Glutamatergic neuron (in vitro differentiated cells): Measurements from ENCODE around the gene CYP2E1. TPM values are rescaled to one million over a fixed set of nuclear protein-coding genes. Genes with fewer than 3 reads are reported as not detected.

Source experiments
- DNase-seq: peaks from one replicate; pipeline ENCODE4 v3.0.0; 2022
- H3K27ac Mint-ChIP-seq: one replicate; pipeline ENCODE4 v1.8.0; 2020; ENCODE audit warnings: mild to moderate bottlenecking, mixed read lengths, inconsistent platforms; ENCODE audit not compliant: unreplicated experiment
- H3K27me3 Mint-ChIP-seq: one replicate; pipeline ENCODE4 v1.8.0; 2020; ENCODE audit warnings: mild to moderate bottlenecking, moderate library complexity, mixed read lengths, inconsistent platforms; ENCODE audit not compliant: unreplicated experiment
- H3K36me3 Mint-ChIP-seq: one replicate; pipeline ENCODE4 v1.8.0; 2020; ENCODE audit warnings: mild to moderate bottlenecking, mixed read lengths, inconsistent platforms; ENCODE audit not compliant: unreplicated experiment
- H3K4me1 Mint-ChIP-seq: one replicate; pipeline ENCODE4 v1.8.0; 2020; ENCODE audit warnings: mild to moderate bottlenecking, low read depth, mixed read lengths, inconsistent platforms; ENCODE audit not compliant: unreplicated experiment
- H3K4me3 Mint-ChIP-seq: one replicate; pipeline ENCODE4 v1.8.0; 2020; ENCODE audit warnings: mild to moderate bottlenecking, mixed read lengths, inconsistent platforms; ENCODE audit not compliant: unreplicated experiment
- H3K9me3 Mint-ChIP-seq: one replicate; pipeline ENCODE4 v1.8.0; 2020; ENCODE audit warnings: mild to moderate bottlenecking, moderate library complexity, mixed read lengths, inconsistent platforms; ENCODE audit not compliant: unreplicated experiment
- total RNA-seq: library from RNA; stranded (reverse); fragmentation: NEBNext Ultra II Directional; extraction: Animal tissue kit (Norgen Biotek cat#: 25700); gene quantifications from one replicate; pipeline ENCODE4 v1.2.1, GENCODE V29; 2021; ENCODE audit not compliant: unreplicated experiment
- TF ChIP-seq, protein P1 (sequence below): fragments of 200-600 bp; sonication (generic); IDR thresholded peaks from one replicate; pipeline ENCODE4 v1.5.0; 2021; ENCODE audit not compliant: partially characterized antibody, unreplicated experiment

Gene CYP2E1
- total RNA-seq, 1 donor from 2014 or later, result 7.1 TPM

DNA sequence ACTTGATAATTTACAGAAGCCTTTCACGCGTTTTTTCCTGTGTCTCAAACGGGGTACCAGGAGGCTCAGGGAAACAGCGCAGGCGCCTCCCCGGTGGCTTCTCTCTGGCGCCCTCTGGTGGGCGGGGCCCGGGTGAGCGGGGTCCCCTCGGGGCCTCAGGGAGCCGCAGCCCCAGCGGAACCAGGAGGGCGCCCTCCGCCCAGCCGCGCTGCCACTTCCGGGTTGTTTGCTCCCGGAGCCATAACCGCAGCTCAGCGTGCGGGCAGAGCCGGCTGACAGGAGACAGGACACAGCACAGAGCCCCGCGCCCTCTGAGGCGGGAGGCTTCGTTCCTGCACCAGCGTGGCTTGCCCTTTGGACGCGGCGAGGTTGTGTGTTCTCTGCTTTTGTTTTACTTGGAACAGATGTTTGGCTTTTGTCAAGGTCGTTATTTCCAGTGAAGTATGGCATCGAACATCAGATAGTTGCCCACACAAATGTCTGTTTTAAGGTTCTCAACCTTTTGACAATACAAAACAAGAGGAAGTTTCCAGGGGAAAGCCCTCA is 6.9 kb upstream of the CYP2E1 start:
- Mint-ChIP-seq H3K4me1 (no peaks in the 10 kb centered on the region), H3K27ac (no peak overlapping the region), H3K27me3 (no peaks in the 10 kb centered on the region), H3K4me3 (peak overlapping the region; percentile 40), H3K9me3 (peaks cover 7% of the 10 kb centered on the region), H3K36me3 (peaks cover 16% of the 10 kb centered on the region)
- TF ChIP-seq, protein P1, sequence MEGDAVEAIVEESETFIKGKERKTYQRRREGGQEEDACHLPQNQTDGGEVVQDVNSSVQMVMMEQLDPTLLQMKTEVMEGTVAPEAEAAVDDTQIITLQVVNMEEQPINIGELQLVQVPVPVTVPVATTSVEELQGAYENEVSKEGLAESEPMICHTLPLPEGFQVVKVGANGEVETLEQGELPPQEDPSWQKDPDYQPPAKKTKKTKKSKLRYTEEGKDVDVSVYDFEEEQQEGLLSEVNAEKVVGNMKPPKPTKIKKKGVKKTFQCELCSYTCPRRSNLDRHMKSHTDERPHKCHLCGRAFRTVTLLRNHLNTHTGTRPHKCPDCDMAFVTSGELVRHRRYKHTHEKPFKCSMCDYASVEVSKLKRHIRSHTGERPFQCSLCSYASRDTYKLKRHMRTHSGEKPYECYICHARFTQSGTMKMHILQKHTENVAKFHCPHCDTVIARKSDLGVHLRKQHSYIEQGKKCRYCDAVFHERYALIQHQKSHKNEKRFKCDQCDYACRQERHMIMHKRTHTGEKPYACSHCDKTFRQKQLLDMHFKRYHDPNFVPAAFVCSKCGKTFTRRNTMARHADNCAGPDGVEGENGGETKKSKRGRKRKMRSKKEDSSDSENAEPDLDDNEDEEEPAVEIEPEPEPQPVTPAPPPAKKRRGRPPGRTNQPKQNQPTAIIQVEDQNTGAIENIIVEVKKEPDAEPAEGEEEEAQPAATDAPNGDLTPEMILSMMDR, result peak; percentile 89
- peak; percentile 90 for DNase-seq

DNA sequence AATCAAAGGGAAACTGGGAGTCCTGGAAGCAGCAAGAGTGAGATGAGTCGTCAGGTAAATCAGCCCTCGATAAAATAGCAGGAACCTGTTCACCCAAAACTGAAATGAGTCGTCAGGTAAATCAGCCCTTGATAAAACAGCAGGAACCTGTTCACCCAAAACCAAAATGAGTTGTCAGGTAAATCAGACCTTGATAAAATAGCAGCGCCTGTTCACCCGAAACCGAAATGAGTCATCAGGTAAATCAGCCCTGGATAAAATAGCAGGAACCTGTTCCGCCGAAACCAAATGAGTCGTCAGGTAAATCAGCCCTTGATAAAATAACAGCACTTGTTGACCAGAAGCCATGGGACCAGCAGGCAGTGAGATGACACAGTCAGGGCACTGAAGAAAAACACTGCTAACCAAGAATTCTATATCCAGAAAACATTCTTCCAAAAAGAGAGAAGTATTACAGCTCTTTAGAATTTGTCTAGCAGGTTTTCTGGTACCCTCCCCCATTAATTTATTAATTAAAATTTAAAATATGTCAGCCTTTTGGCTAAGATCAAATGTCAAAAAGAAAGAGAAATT is 3.4 kb upstream of the CYP2E1 start:
- H3K27ac Mint-ChIP-seq, result no peak overlapping the region
- H3K9me3 Mint-ChIP-seq, result peaks cover 7% of the 10 kb centered on the region
- no peak overlapping the region for H3K4me3 Mint-ChIP-seq
- H3K36me3 Mint-ChIP-seq, result peaks cover 10% of the 10 kb centered on the region
- H3K27me3 Mint-ChIP-seq, result peaks cover 4% of the 10 kb centered on the region
- no peaks in the 10 kb centered on the region for H3K4me1 Mint-ChIP-seq
- TF ChIP-seq, protein P1, result no peak
- no peak for DNase-seq

DNA sequence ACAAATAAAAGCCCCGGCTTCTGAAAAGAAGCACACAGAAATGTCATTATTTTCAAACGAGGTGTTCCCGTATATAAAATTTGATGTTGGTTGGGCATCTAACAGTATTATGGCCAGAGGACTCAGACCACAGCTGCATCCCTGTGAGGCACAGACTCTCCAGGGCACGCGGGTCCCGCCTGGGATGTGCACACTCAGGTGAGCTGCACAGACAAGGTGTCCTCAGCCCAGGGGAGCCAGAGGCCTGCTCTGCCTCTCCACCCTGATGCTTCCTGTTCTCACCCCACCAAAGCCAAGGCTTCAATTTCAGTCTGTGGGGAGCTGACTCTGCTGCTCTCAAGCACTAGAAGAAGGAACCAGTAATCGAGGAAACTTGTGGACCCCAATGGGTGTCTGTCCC is 1.7 kb upstream of the CYP2E1 start:
- TF ChIP-seq, protein P1, result no peak
- Mint-ChIP-seq H3K4me3 (no peak overlapping the region), H3K36me3 (peaks cover 10% of the 10 kb centered on the region), H3K27ac (no peak overlapping the region), H3K9me3 (peaks cover 6% of the 10 kb centered on the region), H3K4me1 (peaks cover 2% of the 10 kb centered on the region), H3K27me3 (peaks cover 8% of the 10 kb centered on the region)
- no peak for DNase-seq

DNA sequence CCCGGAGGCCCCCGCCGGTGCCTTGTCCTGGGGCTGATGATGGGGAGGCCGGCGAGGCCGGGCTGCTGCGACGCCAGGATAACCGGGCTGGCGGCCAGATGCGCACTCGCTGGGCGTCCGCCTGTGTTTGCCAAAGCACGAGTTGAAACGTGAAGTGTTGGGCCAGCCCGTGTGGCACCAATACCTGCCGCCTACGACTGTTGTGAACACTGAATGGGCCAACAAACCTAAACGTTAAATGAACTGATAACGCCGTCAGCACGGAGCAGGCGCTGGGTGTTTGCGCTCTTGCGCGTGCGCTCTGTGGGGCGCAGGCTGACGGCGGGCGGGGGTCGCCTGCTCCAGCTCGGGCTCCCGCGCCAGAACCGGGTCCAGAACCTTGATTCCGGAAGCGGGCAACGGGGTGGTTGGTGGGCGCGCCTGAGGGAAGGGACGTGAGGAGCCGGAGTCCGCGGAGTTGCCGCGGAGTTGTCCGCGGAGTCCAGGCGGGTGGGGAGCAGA is 658 bp downstream of the CYP2E1 start:
- Mint-ChIP-seq H3K4me3 (peak overlapping the region; percentile 48), H3K4me1 (peaks cover 2% of the 10 kb centered on the region), H3K27me3 (peaks cover 12% of the 10 kb centered on the region), H3K27ac (no peak overlapping the region), H3K36me3 (peaks cover 8% of the 10 kb centered on the region), H3K9me3 (peaks cover 8% of the 10 kb centered on the region)
- DNase-seq, result peak; percentile 41
- TF ChIP-seq, protein P1, result no peak

DNA sequence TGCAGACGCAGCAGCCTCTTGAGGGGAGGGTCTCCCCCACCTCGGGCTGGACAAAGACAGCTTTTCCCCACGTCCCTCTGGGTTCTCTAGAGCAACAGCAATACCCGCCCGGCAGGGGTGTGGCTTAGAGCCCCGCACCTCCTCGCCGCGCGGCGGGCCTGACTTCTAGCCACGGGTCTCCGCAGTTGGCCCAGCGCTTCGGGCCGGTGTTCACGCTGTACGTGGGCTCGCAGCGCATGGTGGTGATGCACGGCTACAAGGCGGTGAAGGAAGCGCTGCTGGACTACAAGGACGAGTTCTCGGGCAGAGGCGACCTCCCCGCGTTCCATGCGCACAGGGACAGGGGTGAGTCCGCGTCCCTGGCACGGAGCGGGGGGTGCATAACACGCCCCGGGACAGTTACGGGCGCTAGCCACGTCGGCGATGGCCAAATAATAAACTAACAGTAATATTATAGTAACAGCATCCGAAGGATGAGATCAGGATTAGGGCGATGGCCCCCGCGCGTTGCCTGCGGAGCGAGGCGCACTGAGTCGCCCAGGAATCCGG is 1.2 kb downstream of the CYP2E1 start:
- peak overlapping the region; percentile 90 for H3K4me3 Mint-ChIP-seq
- peaks cover 6% of the 10 kb centered on the region for H3K9me3 Mint-ChIP-seq
- peaks cover 3% of the 10 kb centered on the region for H3K36me3 Mint-ChIP-seq
- TF ChIP-seq, protein P1, result no peak
- no peak overlapping the region for H3K27ac Mint-ChIP-seq
- peaks cover 2% of the 10 kb centered on the region for H3K4me1 Mint-ChIP-seq
- peak; percentile 57 for DNase-seq
- peaks cover 12% of the 10 kb centered on the region for H3K27me3 Mint-ChIP-seq
